Measurements from ENCODE around the gene ZNF236. TPM values are rescaled to one million over a fixed set of nuclear protein-coding genes. Genes with fewer than 3 reads are reported as not detected.

Gene ZNF236
- total and polyA plus RNA-seq, 8 donors: 1.8 to 31.7 (median 6.6) TPM

DNA sequence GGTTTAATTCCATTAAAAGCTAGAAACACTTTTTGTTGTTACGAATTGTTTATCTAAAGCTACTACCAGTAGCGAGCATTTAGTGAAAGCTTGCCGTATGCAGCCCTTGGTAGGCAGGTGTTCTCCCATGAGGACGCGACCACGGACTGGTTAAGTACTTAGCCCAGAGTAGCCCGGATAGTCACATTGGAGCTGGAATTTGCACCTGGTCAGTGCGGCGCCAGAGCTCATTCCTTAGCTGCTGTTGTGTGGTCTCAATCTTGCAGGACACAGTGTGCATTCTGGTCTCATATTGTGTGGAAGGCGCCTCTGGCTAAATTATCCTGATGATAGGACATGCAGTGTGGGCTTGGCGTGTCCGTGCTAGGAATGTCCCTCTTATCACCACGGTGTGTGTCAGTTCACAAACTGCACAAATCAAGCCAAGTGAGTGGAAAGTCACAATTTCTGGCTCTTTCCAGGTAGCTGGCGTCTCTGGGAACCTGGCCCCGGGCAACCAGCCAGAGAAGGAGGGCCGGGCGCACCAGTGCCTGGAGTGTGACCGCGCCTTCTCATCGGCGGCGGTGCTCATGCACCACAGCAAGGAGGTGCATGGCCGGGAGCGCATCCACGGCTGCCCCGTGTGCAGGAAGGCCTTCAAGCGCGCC, 133.3 kb downstream of the ZNF236 start:
- Histone ChIP-seq H3K27ac (peak overlapping the region; percentile 76 to 88 (median 79)), H3K36me3 (peaks cover 10 to 63% (median 49%) of the 10 kb centered on the region in 4 donors), H3K4me1 (peaks cover 59 to 80% (median 75%) of the 10 kb centered on the region in 4 donors), H3K9me3 (no peaks in the 10 kb centered on the region), H3K4me3 (peak overlapping the region in 2 of 4 donors; percentile 0 to 13), H3K27me3 (no peaks in the 10 kb centered on the region)
- DNase-seq: peak in 1 of 2 donors; percentile 94
- 42 to 74% (median 52%) methylated on average over 20 to 28 of the region's 28 CpGs for WGBS, 5 donors
- intact Hi-C loops (cut with DNase I; ENCODE audit: low total_unique reads): no loop called here
- peak in 1 of 3 donors; percentile 47 for TF ChIP-seq POLR2AphosphoS5 (IDR thresholded peaks at IDR 0.05)
- TF ChIP-seq, protein P1, sequence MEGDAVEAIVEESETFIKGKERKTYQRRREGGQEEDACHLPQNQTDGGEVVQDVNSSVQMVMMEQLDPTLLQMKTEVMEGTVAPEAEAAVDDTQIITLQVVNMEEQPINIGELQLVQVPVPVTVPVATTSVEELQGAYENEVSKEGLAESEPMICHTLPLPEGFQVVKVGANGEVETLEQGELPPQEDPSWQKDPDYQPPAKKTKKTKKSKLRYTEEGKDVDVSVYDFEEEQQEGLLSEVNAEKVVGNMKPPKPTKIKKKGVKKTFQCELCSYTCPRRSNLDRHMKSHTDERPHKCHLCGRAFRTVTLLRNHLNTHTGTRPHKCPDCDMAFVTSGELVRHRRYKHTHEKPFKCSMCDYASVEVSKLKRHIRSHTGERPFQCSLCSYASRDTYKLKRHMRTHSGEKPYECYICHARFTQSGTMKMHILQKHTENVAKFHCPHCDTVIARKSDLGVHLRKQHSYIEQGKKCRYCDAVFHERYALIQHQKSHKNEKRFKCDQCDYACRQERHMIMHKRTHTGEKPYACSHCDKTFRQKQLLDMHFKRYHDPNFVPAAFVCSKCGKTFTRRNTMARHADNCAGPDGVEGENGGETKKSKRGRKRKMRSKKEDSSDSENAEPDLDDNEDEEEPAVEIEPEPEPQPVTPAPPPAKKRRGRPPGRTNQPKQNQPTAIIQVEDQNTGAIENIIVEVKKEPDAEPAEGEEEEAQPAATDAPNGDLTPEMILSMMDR (IDR thresholded peaks at IDR 0.05): no peak
- TF ChIP-seq POLR2A (IDR thresholded peaks at IDR 0.05): no peak

DNA sequence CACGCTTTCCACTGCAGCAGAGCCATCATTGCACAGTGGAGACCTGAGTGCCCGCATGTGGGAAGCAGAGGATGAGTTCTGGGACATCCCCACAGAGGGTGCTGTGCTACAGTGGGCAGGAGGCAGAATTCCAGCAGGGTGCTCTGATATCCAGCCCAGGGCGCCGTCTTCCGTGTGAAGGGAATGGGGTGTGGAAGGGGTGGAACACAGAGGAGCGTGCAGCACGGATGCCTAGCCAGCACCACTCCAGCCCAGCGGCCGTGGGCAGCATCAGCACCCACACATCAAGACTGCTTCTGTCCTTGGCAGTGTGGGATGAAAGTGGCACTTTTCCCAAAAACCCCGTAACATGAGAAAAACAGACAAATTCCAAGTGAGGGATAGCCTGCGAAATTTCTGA, 134.3 kb downstream of the ZNF236 start:
- intact Hi-C loops (cut with DNase I; ENCODE audit: low total_unique reads): no loop called here
- 37 to 70% (median 56%) methylated on average over 7 to 11 of the region's 11 CpGs for WGBS, 5 donors
- Histone ChIP-seq H3K27ac (peak overlapping the region; percentile 76 to 88 (median 79)), H3K27me3 (no peaks in the 10 kb centered on the region), H3K36me3 (peaks cover 15 to 61% (median 56%) of the 10 kb centered on the region in 4 donors), H3K4me1 (peaks cover 54 to 70% (median 70%) of the 10 kb centered on the region in 4 donors), H3K9me3 (no peaks in the 10 kb centered on the region), H3K4me3 (peak overlapping the region in 3 of 4 donors; percentile 0 to 4 (median 0))
- peak in 1 of 2 donors; percentile 65 for DNase-seq
- no peak for TF ChIP-seq POLR2AphosphoS5 (IDR thresholded peaks at IDR 0.05)
- TF ChIP-seq, protein P1 (IDR thresholded peaks at IDR 0.05): no peak
- no peak for TF ChIP-seq POLR2A (IDR thresholded peaks at IDR 0.05)
- TF ChIP-seq EP300 (IDR thresholded peaks at IDR 0.05): no peak

DNA sequence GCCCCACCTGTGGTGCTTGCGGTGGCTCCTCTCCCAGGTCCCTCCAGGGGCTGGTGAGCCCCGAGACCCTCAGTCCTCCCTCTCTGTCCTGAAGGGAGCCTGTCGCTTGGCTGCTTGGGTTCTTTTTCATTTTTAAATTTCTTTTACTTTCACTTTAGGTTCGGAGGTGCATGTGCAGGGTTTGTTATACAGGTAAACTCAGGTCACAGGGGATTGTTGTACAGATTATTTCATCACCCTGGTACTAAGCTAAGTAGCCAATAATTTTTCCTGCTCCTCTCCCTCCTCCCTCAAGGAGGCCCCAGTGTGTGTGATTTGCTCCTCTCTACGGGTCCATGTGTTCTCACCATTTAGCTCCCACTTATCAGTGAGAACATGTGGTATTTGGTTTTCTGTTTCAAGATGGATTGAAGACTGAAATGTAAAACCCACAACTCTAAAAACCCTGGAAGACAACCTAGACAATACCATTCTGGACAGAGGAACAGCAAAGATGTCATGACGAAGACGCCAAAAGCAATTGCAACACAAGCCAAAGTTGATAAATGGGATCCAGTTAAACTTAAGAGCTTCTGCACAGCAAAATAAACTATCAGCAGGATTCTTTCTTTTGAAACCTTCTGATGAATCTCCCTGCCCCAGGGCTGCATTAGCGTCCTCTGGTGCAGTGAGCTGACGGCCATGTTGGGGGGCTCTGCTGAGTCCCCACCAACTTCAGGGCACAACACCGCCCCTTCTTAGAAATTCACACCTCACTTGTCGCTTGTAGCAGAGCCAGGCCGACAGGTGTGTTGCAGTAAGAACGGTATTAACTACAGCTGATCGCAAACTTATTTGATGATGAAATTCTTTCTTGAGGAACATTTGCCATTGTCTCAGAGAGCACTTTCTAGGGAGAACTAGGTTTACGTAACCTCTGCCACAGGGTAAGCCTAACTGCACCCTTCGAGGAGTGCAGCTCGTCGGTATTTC, 135.3 kb downstream of the ZNF236 start:
- Histone ChIP-seq H3K27ac (peak overlapping the region; percentile 76 to 88 (median 79)), H3K4me1 (peaks cover 49 to 60% (median 59%) of the 10 kb centered on the region in 4 donors), H3K27me3 (no peaks in the 10 kb centered on the region), H3K36me3 (peaks cover 15 to 70% (median 56%) of the 10 kb centered on the region in 4 donors), H3K4me3 (peak overlapping the region in 3 of 4 donors; percentile 0 to 25 (median 4)), H3K9me3 (no peaks in the 10 kb centered on the region)
- no peak for DNase-seq
- WGBS, 5 donors: 62 to 79% (median 75%) methylated on average over 16 to 18 of the region's 18 CpGs
- intact Hi-C loops (cut with DNase I; ENCODE audit: low total_unique reads): no loop called here
- TF ChIP-seq POLR2AphosphoS5 (IDR thresholded peaks at IDR 0.05) (no peak), EP300 (IDR thresholded peaks at IDR 0.05) (no peak), POLR2A (IDR thresholded peaks at IDR 0.05) (no peak)
- TF ChIP-seq, protein P1 (IDR thresholded peaks at IDR 0.05): no peak

DNA sequence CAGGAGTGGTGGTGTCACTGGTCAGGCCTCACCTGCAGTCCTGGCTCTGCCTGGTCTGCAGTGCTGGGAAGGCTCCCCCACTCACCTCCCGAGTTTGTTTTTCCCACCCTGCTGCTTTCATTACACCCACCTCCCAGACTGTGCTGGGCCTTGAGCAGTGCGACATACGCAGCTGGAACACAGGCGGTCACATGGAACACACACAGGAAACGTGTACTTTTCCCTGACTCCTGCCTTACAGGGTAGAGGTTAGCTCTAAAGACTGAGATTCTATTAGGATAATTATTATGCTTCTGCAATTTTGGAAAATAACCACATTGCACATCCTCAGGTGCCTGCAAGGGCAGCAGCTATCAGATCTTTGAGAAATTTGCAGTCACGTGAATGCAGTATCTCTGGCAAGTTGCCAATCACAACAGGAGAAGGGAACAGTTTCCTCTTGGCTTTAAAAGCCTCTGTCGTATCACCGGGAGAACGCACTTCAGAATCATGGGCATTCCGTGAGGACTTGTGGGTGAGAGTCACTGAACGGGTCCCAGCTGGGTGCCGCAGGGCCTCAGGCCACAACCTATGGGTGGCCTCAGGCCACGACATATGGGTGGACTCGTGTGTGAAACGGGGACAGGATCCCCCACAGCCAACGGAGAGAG, 136.5 kb downstream of the ZNF236 start:
- H3K36me3 ChIP-seq: peaks cover 15 to 70% (median 56%) of the 10 kb centered on the region in 4 donors
- TF ChIP-seq POLR2AphosphoS5 (IDR thresholded peaks at IDR 0.05) (peak; percentile 22 to 75 (median 75)), EP300 (IDR thresholded peaks at IDR 0.05) (no peak)
- H3K27ac ChIP-seq: peak overlapping the region; percentile 79 to 88 (median 82)
- no peaks in the 10 kb centered on the region for H3K9me3 ChIP-seq
- H3K4me3 ChIP-seq: peak overlapping the region in 1 of 4 donors; percentile 2
- intact Hi-C loops (cut with DNase I; ENCODE audit: low total_unique reads): no loop called here
- WGBS, 5 donors: 28 to 48% (median 43%) methylated on average over 12 to 16 of the region's 16 CpGs
- peak; percentile 71 to 81 for DNase-seq
- H3K4me1 ChIP-seq: peaks cover 41 to 57% (median 52%) of the 10 kb centered on the region in 4 donors
- H3K27me3 ChIP-seq: no peaks in the 10 kb centered on the region

All from stomach (tissue), 9 donors.